PC-9 (cell line): ENCODE data around the gene AIPL1. TPM values are rescaled to one million over a fixed set of nuclear protein-coding genes. Genes with fewer than 3 reads are reported as not detected.

Source experiments
- BruUV-seq: library from RNA; stranded (reverse); fragments of 400-500 nt; replicated peaks from 2 replicates; lab custom pipeline; 2021; lab: Mats Ljungman, UMichigan
- CTCF ChIA-PET: fragments of 300-600 bp; sonication (Branson Sonifier 250); formaldehyde crosslinking; loops from one replicate; lab custom pipeline; 2022; ENCODE audit warnings: antibody characterized with exemption; lab: Charles Lee
- POLR2A ChIA-PET: fragments of 300-600 bp; sonication (Branson Sonifier 250); formaldehyde crosslinking; loops from one replicate; lab custom pipeline; 2022; ENCODE audit warnings: antibody characterized with exemption; ENCODE audit not compliant: unreplicated experiment; lab: Charles Lee
- DNase-seq, 2 experiments: peaks; one replicate each; pipeline versions ENCODE4 v3.0.0 to v3.0.0-alpha.2; 2015 to 2022; ENCODE audit warnings: mixed read lengths in 1 of 2
- H2AFZ ChIP-seq: fragments of 200-600 bp; sonication (generic); 2 replicates; pipeline ENCODE4 v1.8.1; 2017; ENCODE audit warnings: antibody characterized with exemption
- H3F3A ChIP-seq: fragments of 200-600 bp; sonication (generic); 2 replicates; pipeline ENCODE4 v1.8.1; 2017; ENCODE audit warnings: antibody characterized with exemption, mild to moderate bottlenecking, low read depth; ENCODE audit not compliant: insufficient read depth
- H3K27ac ChIP-seq: fragments of 200-600 bp; sonication (generic); 2 replicates; pipeline ENCODE4 v1.6.1; 2016; ENCODE audit warnings: mixed run types
- H3K27me3 ChIP-seq: fragments of 200-600 bp; sonication (generic); 2 replicates; pipeline ENCODE4 v1.6.1; 2016; ENCODE audit warnings: low read depth, mixed run types; ENCODE audit not compliant: insufficient read depth
- H3K36me3 ChIP-seq: fragments of 200-600 bp; sonication (generic); 2 replicates; pipeline ENCODE4 v1.6.1; 2016; ENCODE audit warnings: low read depth, mixed run types
- H3K4me1 ChIP-seq: fragments of 200-600 bp; sonication (generic); replicated peaks from 2 replicates; pipeline ENCODE4 v1.6.1; 2016; ENCODE audit warnings: mixed run types; ENCODE audit not compliant: insufficient read depth
- H3K4me2 ChIP-seq: fragments of 200-600 bp; sonication (generic); 2 replicates; pipeline ENCODE4 v1.6.1; 2017; ENCODE audit warnings: mixed run types
- H3K4me3 ChIP-seq: fragments of 200-600 bp; sonication (generic); 2 replicates; pipeline ENCODE4 v1.6.1; 2016; ENCODE audit warnings: mixed run types
- H3K79me2 ChIP-seq: fragments of 200-600 bp; sonication (generic); 2 replicates; pipeline ENCODE4 v1.6.1; 2017; ENCODE audit warnings: low read depth, mixed run types
- H3K9me2 ChIP-seq: fragments of 200-600 bp; sonication (generic); 2 replicates; pipeline ENCODE4 v1.8.1; 2017; ENCODE audit warnings: mild to moderate bottlenecking; ENCODE audit not compliant: insufficient read depth
- H3K9me3 ChIP-seq: fragments of 200-600 bp; sonication (generic); 2 replicates; pipeline ENCODE4 v1.8.1; 2016; ENCODE audit warnings: low read depth; ENCODE audit not compliant: insufficient read depth
- H4K20me1 ChIP-seq: fragments of 200-600 bp; sonication (generic); 2 replicates; pipeline ENCODE4 v1.8.1; 2017; ENCODE audit not compliant: insufficient read depth
- EZH2 ChIP-seq: fragments of 200-600 bp; sonication (generic); IDR thresholded peaks from 2 replicates; pipeline ENCODE4 v1.8.0; 2017; ENCODE audit warnings: antibody characterized with exemption, low read depth
- intact Hi-C: fragments of 100-400 bp; cut with micrococcal nuclease; formaldehyde crosslinking; loops from one replicate; pipeline ENCODE4 v1.10.0; 2022; ENCODE audit not compliant: unreplicated experiment
- total RNA-seq: library from RNA; stranded (reverse); gene quantifications from 2 replicates; pipeline ENCODE4 v1.2.3, GENCODE V29; 2021
- TF ChIP-seq, protein P1 (sequence below): fragments of 200-600 bp; sonication (generic); conservative IDR thresholded peaks from 2 replicates; pipeline ENCODE4 v1.6.1; 2017; ENCODE audit warnings: mixed run types, antibody characterized with exemption, mild to moderate bottlenecking, moderate library complexity

Gene AIPL1
- total RNA-seq, 1 experiment from 2014 or later, result not detected

DNA sequence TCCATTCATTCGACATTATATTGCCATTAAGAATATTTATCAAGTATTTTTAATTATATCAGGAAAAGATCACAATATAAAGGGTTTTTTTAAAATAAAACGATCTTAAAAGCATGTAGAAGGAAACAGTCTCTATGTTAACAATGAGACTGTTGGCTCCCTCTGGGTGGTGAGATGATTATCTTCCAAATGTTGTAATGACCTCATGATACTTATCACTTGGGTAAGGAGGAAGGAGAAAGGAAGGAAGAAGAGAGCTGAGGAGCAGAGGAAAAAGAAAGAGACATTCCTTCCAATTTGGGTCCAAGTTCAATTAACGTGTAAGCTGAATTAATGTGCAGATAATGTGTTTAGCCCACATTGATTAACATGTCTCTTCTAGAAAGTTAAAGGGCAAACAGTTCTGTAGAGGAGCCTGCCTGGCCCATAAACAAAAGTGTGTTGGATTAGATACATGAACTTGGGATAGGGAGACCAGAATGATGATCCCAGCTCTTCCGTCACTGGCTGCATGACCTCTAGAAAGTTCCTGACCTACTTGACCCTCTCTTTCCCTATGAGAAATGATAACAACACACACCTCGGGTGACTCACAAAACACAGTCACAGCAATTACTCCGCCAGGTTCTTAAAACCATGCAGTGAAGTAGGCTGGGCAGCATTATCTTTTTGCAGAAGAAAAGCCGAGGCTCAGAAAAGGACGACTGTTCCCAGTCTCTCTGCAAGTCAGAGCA is 41.3 kb upstream of the AIPL1 start:
- Histone ChIP-seq H3K4me1 (peaks cover 29% of the 10 kb centered on the region), H3K4me3 (no peak overlapping the region), H3K36me3 (no peaks in the 10 kb centered on the region), H3K9me3 (no peaks in the 10 kb centered on the region), H2AFZ (no peak overlapping the region), H3K9me2 (no peaks in the 10 kb centered on the region), H3K27ac (no peak overlapping the region), H3K79me2 (no peaks in the 10 kb centered on the region), H3F3A (peaks cover 19% of the 10 kb centered on the region), H3K4me2 (no peak overlapping the region), H3K27me3 (no peaks in the 10 kb centered on the region), H4K20me1 (no peaks in the 10 kb centered on the region)
- intact Hi-C loops, result no loop called here
- TF ChIP-seq, protein P1, sequence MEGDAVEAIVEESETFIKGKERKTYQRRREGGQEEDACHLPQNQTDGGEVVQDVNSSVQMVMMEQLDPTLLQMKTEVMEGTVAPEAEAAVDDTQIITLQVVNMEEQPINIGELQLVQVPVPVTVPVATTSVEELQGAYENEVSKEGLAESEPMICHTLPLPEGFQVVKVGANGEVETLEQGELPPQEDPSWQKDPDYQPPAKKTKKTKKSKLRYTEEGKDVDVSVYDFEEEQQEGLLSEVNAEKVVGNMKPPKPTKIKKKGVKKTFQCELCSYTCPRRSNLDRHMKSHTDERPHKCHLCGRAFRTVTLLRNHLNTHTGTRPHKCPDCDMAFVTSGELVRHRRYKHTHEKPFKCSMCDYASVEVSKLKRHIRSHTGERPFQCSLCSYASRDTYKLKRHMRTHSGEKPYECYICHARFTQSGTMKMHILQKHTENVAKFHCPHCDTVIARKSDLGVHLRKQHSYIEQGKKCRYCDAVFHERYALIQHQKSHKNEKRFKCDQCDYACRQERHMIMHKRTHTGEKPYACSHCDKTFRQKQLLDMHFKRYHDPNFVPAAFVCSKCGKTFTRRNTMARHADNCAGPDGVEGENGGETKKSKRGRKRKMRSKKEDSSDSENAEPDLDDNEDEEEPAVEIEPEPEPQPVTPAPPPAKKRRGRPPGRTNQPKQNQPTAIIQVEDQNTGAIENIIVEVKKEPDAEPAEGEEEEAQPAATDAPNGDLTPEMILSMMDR, result no peak
- TF ChIP-seq EZH2, result no peak
- ChIA-PET CTCF (interaction anchor here (0.6 to 1.3 kb wide), 2 partner anchors 15 to 47 kb away, joined by 4 to 6 read pairs; no protein-coding TSS in a partner anchor), POLR2A (no interaction called here)
- peak in 1 of 2 experiments; percentile 39 for DNase-seq
- no TSS peak for BruUV-seq

DNA sequence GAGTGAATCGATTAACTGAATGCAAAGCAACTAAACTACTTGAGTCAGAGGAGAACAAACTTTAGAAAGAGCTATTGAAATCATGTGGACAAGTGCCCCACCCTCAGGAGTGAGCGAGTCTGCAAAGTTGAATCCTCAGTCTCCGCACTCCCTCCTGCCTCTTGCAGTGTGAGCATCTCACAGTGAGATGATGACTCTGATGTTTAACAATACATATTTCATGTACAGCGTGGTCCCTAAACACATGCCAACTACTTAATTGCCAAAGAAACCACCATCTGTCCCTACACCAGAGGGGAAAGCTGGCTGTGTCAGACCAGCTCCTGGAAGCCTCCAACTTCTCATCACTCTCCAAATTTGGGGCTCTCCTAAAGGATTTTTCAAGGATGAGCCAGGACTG is 40.5 kb upstream of the AIPL1 start:
- no peaks in the 10 kb centered on the region for H4K20me1 ChIP-seq
- H3K9me2 ChIP-seq, result no peaks in the 10 kb centered on the region
- H3K9me3 ChIP-seq, result no peaks in the 10 kb centered on the region
- POLR2A ChIA-PET, result no interaction called here
- no peaks in the 10 kb centered on the region for H3K36me3 ChIP-seq
- H3F3A ChIP-seq, result peaks cover 19% of the 10 kb centered on the region
- CTCF ChIA-PET, result interaction anchor here (0.6 to 1.3 kb wide), 2 partner anchors 48 to 70 kb away, joined by 3 to 4 read pairs; no protein-coding TSS in a partner anchor
- no peak for TF ChIP-seq EZH2
- TF ChIP-seq, protein P1, result no peak
- no peak for DNase-seq
- intact Hi-C loops, result no loop called here
- peaks cover 32% of the 10 kb centered on the region for H3K4me1 ChIP-seq
- no peak overlapping the region for H2AFZ ChIP-seq
- H3K79me2 ChIP-seq, result no peaks in the 10 kb centered on the region
- no peak overlapping the region for H3K4me3 ChIP-seq
- no TSS peak for BruUV-seq
- H3K27ac ChIP-seq, result no peak overlapping the region
- H3K4me2 ChIP-seq, result no peak overlapping the region
- H3K27me3 ChIP-seq, result no peaks in the 10 kb centered on the region

DNA sequence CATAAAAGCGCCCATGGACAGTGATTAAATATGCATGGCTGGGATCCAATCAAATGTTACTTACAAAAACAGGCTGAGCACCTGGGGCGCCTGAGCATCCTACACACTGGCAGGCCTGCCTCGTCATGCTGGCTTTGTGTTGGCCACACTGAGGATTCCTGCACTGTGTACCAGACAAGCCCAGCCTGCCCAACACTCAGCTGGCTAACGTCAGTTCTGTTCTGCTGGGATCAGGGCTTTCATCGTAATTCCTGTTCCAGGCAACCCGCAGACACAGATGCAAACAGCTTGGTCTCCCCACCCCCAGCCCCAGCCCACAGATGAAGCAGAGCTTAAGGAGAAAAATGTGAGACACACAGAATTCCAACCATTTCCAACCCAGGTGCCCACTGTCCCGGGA is 40.0 kb upstream of the AIPL1 start:
- Histone ChIP-seq H3K79me2 (no peaks in the 10 kb centered on the region), H3K4me1 (peaks cover 32% of the 10 kb centered on the region), H3F3A (peaks cover 19% of the 10 kb centered on the region), H3K9me2 (no peaks in the 10 kb centered on the region), H3K4me2 (no peak overlapping the region), H3K36me3 (no peaks in the 10 kb centered on the region), H4K20me1 (no peaks in the 10 kb centered on the region), H3K9me3 (no peaks in the 10 kb centered on the region), H3K27me3 (no peaks in the 10 kb centered on the region), H2AFZ (no peak overlapping the region), H3K4me3 (no peak overlapping the region), H3K27ac (no peak overlapping the region)
- BruUV-seq, result no TSS peak
- intact Hi-C loops, result loop anchor here (5.0 kb wide), 1 partner anchor 47 kb away; no protein-coding TSS in a partner anchor
- TF ChIP-seq EZH2, result no peak
- TF ChIP-seq, protein P1, result no peak
- CTCF ChIA-PET, result interaction anchor here (0.6 to 1.3 kb wide), 2 partner anchors 49 to 71 kb away, joined by 3 to 4 read pairs; no protein-coding TSS in a partner anchor
- POLR2A ChIA-PET, result no interaction called here
- DNase-seq, result no peak
